PC-9 (cell line): ENCODE data around the gene TAC3. TPM values are rescaled to one million over a fixed set of nuclear protein-coding genes. Genes with fewer than 3 reads are reported as not detected.

ENCODE experiments used
- BruUV-seq: library from RNA; stranded (reverse); fragments of 400-500 nt; replicated peaks from 2 replicates; lab custom pipeline; 2021; lab: Mats Ljungman, UMichigan
- CTCF ChIA-PET: fragments of 300-600 bp; sonication (Branson Sonifier 250); formaldehyde crosslinking; loops from one replicate; lab custom pipeline; 2022; ENCODE audit warnings: antibody characterized with exemption; lab: Charles Lee
- POLR2A ChIA-PET: fragments of 300-600 bp; sonication (Branson Sonifier 250); formaldehyde crosslinking; loops from one replicate; lab custom pipeline; 2022; ENCODE audit warnings: antibody characterized with exemption; ENCODE audit not compliant: unreplicated experiment; lab: Charles Lee
- DNase-seq, 2 experiments: peaks; one replicate each; pipeline versions ENCODE4 v3.0.0 to v3.0.0-alpha.2; 2015 to 2022; ENCODE audit warnings: mixed read lengths in 1 of 2
- H2AFZ ChIP-seq: fragments of 200-600 bp; sonication (generic); 2 replicates; pipeline ENCODE4 v1.8.1; 2017; ENCODE audit warnings: antibody characterized with exemption
- H3F3A ChIP-seq: fragments of 200-600 bp; sonication (generic); 2 replicates; pipeline ENCODE4 v1.8.1; 2017; ENCODE audit warnings: antibody characterized with exemption, mild to moderate bottlenecking, low read depth; ENCODE audit not compliant: insufficient read depth
- H3K27ac ChIP-seq: fragments of 200-600 bp; sonication (generic); 2 replicates; pipeline ENCODE4 v1.6.1; 2016; ENCODE audit warnings: mixed run types
- H3K27me3 ChIP-seq: fragments of 200-600 bp; sonication (generic); 2 replicates; pipeline ENCODE4 v1.6.1; 2016; ENCODE audit warnings: low read depth, mixed run types; ENCODE audit not compliant: insufficient read depth
- H3K36me3 ChIP-seq: fragments of 200-600 bp; sonication (generic); 2 replicates; pipeline ENCODE4 v1.6.1; 2016; ENCODE audit warnings: low read depth, mixed run types
- H3K4me1 ChIP-seq: fragments of 200-600 bp; sonication (generic); replicated peaks from 2 replicates; pipeline ENCODE4 v1.6.1; 2016; ENCODE audit warnings: mixed run types; ENCODE audit not compliant: insufficient read depth
- H3K4me2 ChIP-seq: fragments of 200-600 bp; sonication (generic); 2 replicates; pipeline ENCODE4 v1.6.1; 2017; ENCODE audit warnings: mixed run types
- H3K4me3 ChIP-seq: fragments of 200-600 bp; sonication (generic); 2 replicates; pipeline ENCODE4 v1.6.1; 2016; ENCODE audit warnings: mixed run types
- H3K79me2 ChIP-seq: fragments of 200-600 bp; sonication (generic); 2 replicates; pipeline ENCODE4 v1.6.1; 2017; ENCODE audit warnings: low read depth, mixed run types
- H3K9me2 ChIP-seq: fragments of 200-600 bp; sonication (generic); 2 replicates; pipeline ENCODE4 v1.8.1; 2017; ENCODE audit warnings: mild to moderate bottlenecking; ENCODE audit not compliant: insufficient read depth
- H3K9me3 ChIP-seq: fragments of 200-600 bp; sonication (generic); 2 replicates; pipeline ENCODE4 v1.8.1; 2016; ENCODE audit warnings: low read depth; ENCODE audit not compliant: insufficient read depth
- H4K20me1 ChIP-seq: fragments of 200-600 bp; sonication (generic); 2 replicates; pipeline ENCODE4 v1.8.1; 2017; ENCODE audit not compliant: insufficient read depth
- CTCF ChIP-seq: fragments of 200-600 bp; sonication (generic); conservative IDR thresholded peaks from 2 replicates; pipeline ENCODE4 v1.6.1; 2017; ENCODE audit warnings: mixed run types, antibody characterized with exemption, mild to moderate bottlenecking, moderate library complexity
- EZH2 ChIP-seq: fragments of 200-600 bp; sonication (generic); IDR thresholded peaks from 2 replicates; pipeline ENCODE4 v1.8.0; 2017; ENCODE audit warnings: antibody characterized with exemption, low read depth
- intact Hi-C: fragments of 100-400 bp; cut with micrococcal nuclease; formaldehyde crosslinking; loops from one replicate; pipeline ENCODE4 v1.10.0; 2022; ENCODE audit not compliant: unreplicated experiment
- total RNA-seq: library from RNA; stranded (reverse); gene quantifications from 2 replicates; pipeline ENCODE4 v1.2.3, GENCODE V29; 2021

Gene TAC3
- total RNA-seq, 1 experiment from 2014 or later, result not detected

DNA sequence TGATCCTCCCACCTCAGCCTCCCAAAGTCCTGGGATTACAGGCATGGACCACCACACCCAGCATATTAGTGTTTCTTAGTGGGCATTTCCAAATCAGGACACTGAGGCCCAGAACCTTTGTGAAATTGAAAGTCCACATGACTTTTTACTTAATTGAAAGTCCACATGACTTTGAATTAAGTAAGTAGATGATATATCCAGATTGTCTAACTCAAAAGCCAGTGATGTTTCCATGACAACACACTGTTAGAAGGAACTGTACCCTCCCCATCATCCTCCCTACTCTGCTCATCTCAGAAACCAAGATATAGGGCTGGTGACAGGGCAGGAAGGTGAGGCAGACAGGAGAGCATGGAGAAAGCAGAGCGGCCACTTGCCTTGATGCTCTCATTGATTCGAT, 26.4 kb upstream of the TAC3 start:
- DNase-seq, result no peak
- H3K79me2 ChIP-seq, result no peaks in the 10 kb centered on the region
- no peak overlapping the region for H3K27ac ChIP-seq
- no peaks in the 10 kb centered on the region for H3K36me3 ChIP-seq
- BruUV-seq, result no TSS peak
- ChIA-PET POLR2A (no interaction called here), CTCF (interaction anchor here (0.6 kb wide), 1 partner anchor 24 kb away, joined by 15 read pairs; no protein-coding TSS in a partner anchor)
- intact Hi-C loops, result no loop called here
- no peaks in the 10 kb centered on the region for H3K9me3 ChIP-seq
- no peak overlapping the region for H2AFZ ChIP-seq
- TF ChIP-seq EZH2, result no peak
- no peak for TF ChIP-seq CTCF
- H3K9me2 ChIP-seq, result no peaks in the 10 kb centered on the region
- H3K4me2 ChIP-seq, result no peak overlapping the region
- no peaks in the 10 kb centered on the region for H4K20me1 ChIP-seq
- no peaks in the 10 kb centered on the region for H3K4me1 ChIP-seq
- no peak overlapping the region for H3K4me3 ChIP-seq
- peaks cover 84% of the 10 kb centered on the region for H3K27me3 ChIP-seq
- no peaks in the 10 kb centered on the region for H3F3A ChIP-seq

- no peak for DNase-seq
- ChIA-PET POLR2A (no interaction called here), CTCF (no interaction called here)
- Histone ChIP-seq H3K4me2 (no peak overlapping the region), H3K36me3 (no peaks in the 10 kb centered on the region), H3K27me3 (peaks cover 74% of the 10 kb centered on the region), H3K4me3 (no peak overlapping the region), H3F3A (no peaks in the 10 kb centered on the region), H3K79me2 (no peaks in the 10 kb centered on the region), H3K9me2 (no peaks in the 10 kb centered on the region), H4K20me1 (no peaks in the 10 kb centered on the region), H3K27ac (no peak overlapping the region), H3K4me1 (no peaks in the 10 kb centered on the region), H3K9me3 (no peaks in the 10 kb centered on the region), H2AFZ (no peak overlapping the region)
- TF ChIP-seq CTCF (no peak), EZH2 (no peak)
- BruUV-seq, result no TSS peak
- intact Hi-C loops, result no loop called here
Measured at GRCh38 chr12:57040750-57041149, 24.4 kb upstream of the TAC3 start.

GRCh38 chr12:57040211-57040610, 23.9 kb upstream of the TAC3 start:
- Histone ChIP-seq H4K20me1 (no peaks in the 10 kb centered on the region), H3K4me1 (no peaks in the 10 kb centered on the region), H3K27ac (no peak overlapping the region), H3F3A (no peaks in the 10 kb centered on the region), H3K4me2 (no peak overlapping the region), H3K4me3 (no peak overlapping the region), H3K27me3 (peaks cover 72% of the 10 kb centered on the region), H3K79me2 (no peaks in the 10 kb centered on the region), H3K36me3 (no peaks in the 10 kb centered on the region), H3K9me2 (no peaks in the 10 kb centered on the region), H2AFZ (no peak overlapping the region), H3K9me3 (no peaks in the 10 kb centered on the region)
- POLR2A ChIA-PET, result no interaction called here
- CTCF ChIA-PET, result no interaction called here
- intact Hi-C loops, result no loop called here
- DNase-seq, result no peak
- no peak for TF ChIP-seq EZH2
- TF ChIP-seq CTCF, result no peak
- no TSS peak for BruUV-seq
